ENCODE measurements around the gene CREB5. TPM values are rescaled to one million over a fixed set of nuclear protein-coding genes. Genes with fewer than 3 reads are reported as not detected.

Gene CREB5
- total RNA-seq, 1 experiment from 2014 or later = 0.49 TPM

- H3K4me3 ChIP-seq (replicated peaks in 1 of 2; ENCODE audit: low read depth in 1 of 2, low read length in 2 of 2) = no peak overlapping the region
- no peaks in the 10 kb centered on the region for H3K9me3 ChIP-seq (ENCODE audit: control insufficient read depth in 1 of 2, insufficient read depth in 1 of 2, low read depth in 1 of 2, low read length in 2 of 2)
- intact Hi-C loops (cut with micrococcal nuclease) = no loop called here
- no peak overlapping the region for H2AFZ ChIP-seq (ENCODE audit: low read depth, low read length, poor library complexity, severe bottlenecking)
- POLR2A ChIA-PET = no interaction called here
- H3K27ac ChIP-seq (ENCODE audit: low read depth, low read length) = no peak overlapping the region
- H4K20me1 ChIP-seq (ENCODE audit: insufficient read depth) = no peaks in the 10 kb centered on the region
- RAD21 ChIA-PET (ENCODE audit: low non-redundant PET in 1 of 2, low total read pairs in 2 of 2, uncharacterized antibody in 2 of 2, unreplicated experiment in 2 of 2) = no interaction called here
- peaks cover 66% of the 10 kb centered on the region for H3K27me3 ChIP-seq (ENCODE audit: insufficient read depth, low read length)
- CTCF ChIA-PET = no interaction called here
- no peak overlapping the region for H3K4me2 ChIP-seq (ENCODE audit: low read length)
- TF ChIP-seq JUND (IDR thresholded peaks at IDR 0.05) = no peak
- no peak for TF ChIP-seq ZNF274 (IDR thresholded peaks at IDR 0.05; ENCODE audit: low read depth, low read length)
- TF ChIP-seq ATF3 (IDR thresholded peaks at IDR 0.05) = no peak
- no peak for TF ChIP-seq CBX3 (IDR thresholded peaks at IDR 0.05; ENCODE audit: low read depth)
- TF ChIP-seq EZH2 (IDR thresholded peaks at IDR 0.05) = no peak
- no peak for TF ChIP-seq CTCF (IDR thresholded peaks at IDR 0.05 in 2 of 3, conservative IDR thresholded peaks at IDR 0.05 in 1 of 3; ENCODE audit: borderline replicate concordance in 1 of 3, insufficient read depth in 1 of 3, low read depth in 2 of 3, low read length in 2 of 3)
- no peak for TF ChIP-seq EGR1 (IDR thresholded peaks at IDR 0.05; ENCODE audit: low read depth)
- no peak for TF ChIP-seq SRF (IDR thresholded peaks at IDR 0.05; ENCODE audit: low read depth)
- no peak for TF ChIP-seq EZH2phosphoT487 (IDR thresholded peaks at IDR 0.05; ENCODE audit: borderline replicate concordance)
- TF ChIP-seq CEBPB (IDR thresholded peaks at IDR 0.05; ENCODE audit: low read depth) = no peak
- no peak for TF ChIP-seq ZBTB33 (IDR thresholded peaks at IDR 0.05; ENCODE audit: extremely low read depth, insufficient replicate concordance, low read length)
- TF ChIP-seq SIN3A (IDR thresholded peaks at IDR 0.05; ENCODE audit: low read depth) = no peak
- no peak for TF ChIP-seq ELF1 (IDR thresholded peaks at IDR 0.05; ENCODE audit: borderline replicate concordance, low read depth)
- TF ChIP-seq TCF7L2 (IDR thresholded peaks at IDR 0.05; ENCODE audit: borderline replicate concordance, extremely low read depth, insufficient read depth, insufficient read length) = no peak
- TF ChIP-seq RAD21 (IDR thresholded peaks at IDR 0.05; ENCODE audit: low read depth) = no peak
- no peak for TF ChIP-seq MAX (IDR thresholded peaks at IDR 0.05)
- TF ChIP-seq FOSL1 (IDR thresholded peaks at IDR 0.05; ENCODE audit: low read depth) = no peak
- no peak overlapping the region for H3K9ac ChIP-seq (ENCODE audit: low read length)
- H3K36me3 ChIP-seq (ENCODE audit: control insufficient read depth in 1 of 2, insufficient read depth in 2 of 2, low read length in 2 of 2) = no peaks in the 10 kb centered on the region
- no peak for ATAC-seq
- DNase-seq (ENCODE audit: low read depth, low spot score) = no peak
- H3K79me2 ChIP-seq (ENCODE audit: insufficient read depth, low read length) = no peaks in the 10 kb centered on the region
- H3K9me2 ChIP-seq (ENCODE audit: insufficient read depth) = no peaks in the 10 kb centered on the region
- no TSS peak for BruUV-seq (replicated peaks)
- H3K4me1 ChIP-seq (ENCODE audit: control insufficient read depth in 1 of 2, insufficient read depth in 2 of 2, low read length in 2 of 2) = no peaks in the 10 kb centered on the region
Measured at GRCh38 chr7:28490831-28491230, 78.5 kb downstream of the CREB5 start.
